T follicular helper cell (primary cell): Measurements from ENCODE around the gene ALK.
"Not testable (repeated sequence)": the region's sequence is repeated elsewhere in the genome, so short reads cannot be mapped to it uniquely, and the experiment has no call there.

Source experiments
- DNase-seq: peaks from one replicate; pipeline ENCODE4 v3.0.0-alpha.2; 2020; ENCODE audit warnings: low read depth

Gene ALK

GRCh38 chr2:29246383-29247300, 674.7 kb downstream of the ALK start:
- no peak for DNase-seq

GRCh38 chr2:29245742-29246382, 675.5 kb downstream of the ALK start:
- no peak for DNase-seq

GRCh38 chr2:29245035-29245741, 676.2 kb downstream of the ALK start:
- DNase-seq = not testable (repeated sequence)

GRCh38 chr2:29242621-29243375, 678.6 kb downstream of the ALK start:
- no peak for DNase-seq

- no peak for DNase-seq
Measured at GRCh38 chr2:29241955-29242565, 679.3 kb downstream of the ALK start.

GRCh38 chr2:29241341-29241740, 680.0 kb downstream of the ALK start:
- no peak for DNase-seq

DNA sequence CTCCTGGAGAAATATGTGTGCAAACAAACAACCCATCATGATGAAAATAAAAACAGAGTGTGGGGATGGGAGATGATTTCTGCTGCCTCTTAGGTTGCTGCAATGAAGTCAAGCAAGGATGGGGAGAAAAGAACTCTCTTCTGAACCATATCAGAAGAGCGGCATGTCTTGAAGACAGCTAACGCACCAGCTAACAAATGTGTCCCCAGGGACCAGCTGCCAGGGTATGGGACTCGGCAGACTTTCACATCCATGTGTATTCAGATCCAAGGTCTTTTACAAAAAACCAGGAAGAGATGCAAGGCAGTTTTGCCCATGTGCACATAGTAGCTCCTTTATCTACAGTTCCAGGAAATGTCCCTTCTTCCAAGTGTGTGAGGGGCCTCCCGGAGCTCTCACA, 680.8 kb downstream of the ALK start:
- DNase-seq = no peak

DNA sequence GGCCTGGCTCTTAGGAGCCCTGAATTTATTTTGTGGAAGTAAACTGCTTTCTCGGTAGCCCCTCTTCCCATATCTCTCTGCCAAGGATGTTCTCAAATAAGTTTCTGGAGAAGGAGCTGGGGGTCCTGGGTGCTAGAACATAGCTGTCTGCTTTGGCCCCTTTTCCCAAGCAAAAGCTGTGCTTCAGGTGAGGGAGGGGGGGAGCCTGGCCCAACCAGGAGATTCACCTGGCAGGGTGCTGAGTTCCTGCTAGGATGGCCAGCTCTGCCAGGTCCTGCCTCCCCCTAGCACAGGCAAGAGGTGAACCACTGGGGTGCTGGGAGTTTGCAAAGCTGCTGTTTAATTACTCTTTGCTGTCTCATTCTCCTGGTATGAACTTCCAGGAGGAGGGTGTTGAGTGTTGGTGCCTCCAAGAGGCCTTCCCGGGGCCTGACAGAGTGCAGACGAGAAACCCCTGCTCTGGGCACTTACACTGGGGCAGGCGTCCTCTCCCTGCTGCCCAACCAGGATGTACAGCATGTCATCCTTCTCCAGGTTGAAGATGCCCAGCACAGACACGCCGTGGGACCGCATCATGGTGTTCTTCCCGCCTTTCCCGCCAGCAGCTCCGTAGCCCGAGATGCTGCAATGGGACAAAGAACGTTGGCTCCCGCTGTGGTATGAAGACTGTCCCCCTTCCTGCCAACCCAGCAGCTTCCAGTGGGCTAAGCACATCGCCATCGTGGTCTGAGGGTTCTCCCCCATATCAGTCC, 682.0 kb downstream of the ALK start:
- DNase-seq = no peak

GRCh38 chr2:29238497-29238896, 682.9 kb downstream of the ALK start:
- DNase-seq = no peak

GRCh38 chr2:29236074-29236473, 685.3 kb downstream of the ALK start:
- DNase-seq = no peak

DNA sequence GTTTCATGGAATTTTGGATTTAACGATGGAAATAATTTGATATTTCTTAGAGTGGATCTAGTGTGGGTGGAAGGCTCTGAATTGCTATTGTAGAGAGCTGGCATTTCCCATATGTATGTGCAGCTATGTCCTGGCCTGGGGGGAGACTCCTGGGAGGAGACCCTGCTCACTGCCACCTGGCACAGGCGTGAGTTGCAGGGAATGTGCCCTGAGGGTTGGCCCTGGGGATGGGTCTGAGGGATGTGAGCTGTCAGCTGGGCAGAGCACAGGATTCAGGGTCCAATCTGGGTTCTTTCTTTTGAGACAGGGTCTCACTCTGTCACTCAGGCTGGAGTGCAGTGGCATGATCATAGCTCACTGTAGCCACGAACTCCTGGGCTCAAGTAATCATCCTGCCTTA, 686.0 kb downstream of the ALK start:
- DNase-seq = no peak

GRCh38 chr2:29233428-29233827, 688.0 kb downstream of the ALK start:
- no peak for DNase-seq

GRCh38 chr2:29232041-29232440, 689.3 kb downstream of the ALK start:
- no peak for DNase-seq

DNA sequence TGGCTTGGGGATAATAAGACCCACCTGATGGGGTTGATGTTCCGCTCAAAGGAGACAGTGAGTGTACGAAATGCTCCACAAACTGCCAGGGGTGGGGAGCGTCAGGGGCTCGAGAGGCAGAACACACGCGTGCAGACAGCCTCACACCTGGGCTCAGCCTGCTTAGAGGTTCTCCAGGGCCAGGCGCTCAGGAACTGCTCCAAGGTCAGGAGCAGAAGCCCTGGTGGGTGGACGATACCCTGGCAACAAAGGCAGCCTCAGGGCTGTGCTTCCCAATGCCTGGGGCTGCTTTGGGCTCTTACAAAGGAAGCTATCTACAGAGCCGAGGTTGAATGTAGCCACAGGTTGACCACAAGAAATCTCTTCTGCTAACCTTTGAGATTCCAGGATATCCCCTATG, 691.7 kb downstream of the ALK start:
- DNase-seq = no peak

- DNase-seq = no peak
Measured at GRCh38 chr2:29228947-29229346, 692.4 kb downstream of the ALK start.

GRCh38 chr2:29227935-29228675, 693.3 kb downstream of the ALK start:
- no peak for DNase-seq

DNA sequence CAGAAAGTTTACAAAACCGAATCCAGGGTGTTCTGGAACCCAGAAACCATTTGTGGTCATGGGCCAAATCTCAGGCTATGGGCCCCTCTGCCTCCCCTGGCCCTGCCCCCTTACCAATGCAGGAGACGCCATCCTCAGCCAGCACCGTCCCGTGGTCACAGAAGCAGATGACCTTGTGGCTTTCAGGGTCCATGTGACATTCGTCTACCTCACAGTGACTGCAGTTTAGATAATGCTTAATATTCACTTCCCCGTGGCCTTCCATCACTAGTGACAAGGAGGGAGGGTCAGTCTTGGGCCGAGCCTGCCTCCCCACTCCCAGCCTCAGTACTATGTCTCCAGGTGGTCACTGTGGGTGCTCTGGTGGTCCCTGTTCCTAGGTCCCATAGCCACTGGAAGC, 694.6 kb downstream of the ALK start:
- DNase-seq = no peak

- no peak for DNase-seq
Measured at GRCh38 chr2:29226375-29226774, 695.0 kb downstream of the ALK start.

GRCh38 chr2:29225814-29226213, 695.6 kb downstream of the ALK start:
- DNase-seq = no peak
